GM21515 (cell line): ENCODE data around the gene ARHGEF28.

Source experiments
- ATAC-seq: cut with Tn5 transposase; IDR thresholded peaks from one replicate; pipeline ENCODE4 v1.9.1; 2021; ENCODE audit not compliant: unreplicated experiment

ARHGEF28 gene

DNA sequence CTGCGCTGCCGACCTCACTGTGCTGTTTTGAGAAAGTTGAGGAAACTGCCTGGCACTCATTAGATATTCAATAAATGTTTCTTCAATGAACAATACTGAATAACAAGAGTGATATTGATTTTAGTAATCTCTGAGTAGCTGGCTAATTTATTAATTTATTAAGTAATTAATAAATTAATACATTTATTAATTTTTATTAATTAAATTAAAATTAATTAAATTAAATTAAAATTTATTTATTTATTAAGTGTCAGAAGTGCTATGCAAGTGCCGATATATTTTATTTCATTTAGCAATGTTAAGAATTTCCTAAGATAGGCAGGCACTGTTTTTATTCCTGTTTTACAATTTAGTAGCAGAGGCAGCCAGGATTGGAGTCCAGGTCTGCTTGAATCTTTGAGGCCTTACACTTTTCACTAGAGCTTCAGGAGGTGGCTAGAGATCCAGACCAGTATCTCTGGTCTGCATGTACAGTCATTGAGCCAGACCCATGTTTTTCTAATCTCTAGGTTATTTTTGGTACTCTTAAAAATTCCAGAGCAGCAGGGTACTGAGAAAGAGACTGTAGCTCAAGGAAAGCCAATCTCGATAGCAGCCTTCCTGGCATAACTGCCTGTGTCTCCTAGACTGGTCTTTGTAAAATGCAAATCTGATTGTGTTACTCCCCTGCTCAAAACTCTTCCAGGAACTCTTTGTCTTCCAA is 109.2 kb downstream of the ARHGEF28 start:
- ATAC-seq = no peak

DNA sequence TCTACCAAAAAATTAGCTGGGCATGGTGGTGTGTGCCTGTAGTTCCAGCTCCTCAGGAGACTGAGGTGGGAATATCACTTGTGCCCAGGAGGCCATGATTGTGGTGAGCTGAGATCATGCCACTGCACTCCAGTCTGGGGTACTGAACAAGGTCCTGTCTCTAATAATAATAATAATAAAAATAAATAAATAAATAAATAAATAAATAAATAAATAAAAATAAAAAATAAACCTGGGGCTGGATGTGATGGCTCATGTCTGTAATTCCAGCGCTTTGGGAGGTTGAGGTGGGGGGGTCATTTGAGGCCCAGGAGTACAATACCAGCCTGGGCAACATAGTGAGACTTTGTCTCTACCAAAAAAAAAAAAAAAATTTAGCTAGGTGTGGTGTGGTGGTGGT is 113.7 kb downstream of the ARHGEF28 start:
- ATAC-seq = no peak

DNA sequence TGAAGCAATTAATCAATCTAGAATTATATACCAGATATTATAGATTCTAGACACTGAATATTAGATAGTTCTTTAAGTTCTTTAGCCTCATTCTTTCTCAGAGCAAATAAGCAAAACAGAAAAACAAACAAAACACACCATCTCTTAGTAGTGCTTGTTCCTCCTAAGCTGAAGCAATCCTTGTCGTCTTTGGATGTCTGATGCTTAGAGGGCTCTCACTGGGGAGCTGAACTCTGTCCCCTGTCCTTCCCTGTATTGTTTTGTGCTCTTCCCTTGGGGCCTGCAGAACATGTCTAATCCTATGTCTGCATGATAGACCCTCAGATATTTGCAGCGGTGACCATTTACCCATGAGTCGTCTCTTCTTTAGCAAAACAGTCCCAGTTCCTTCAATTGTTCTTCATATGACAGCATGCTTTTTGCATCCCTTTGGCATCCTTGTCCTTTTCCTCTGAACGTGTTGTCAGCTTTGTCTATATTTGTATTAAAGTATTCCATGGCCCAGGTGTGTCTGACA is 114.3 kb downstream of the ARHGEF28 start:
- ATAC-seq = no peak

DNA sequence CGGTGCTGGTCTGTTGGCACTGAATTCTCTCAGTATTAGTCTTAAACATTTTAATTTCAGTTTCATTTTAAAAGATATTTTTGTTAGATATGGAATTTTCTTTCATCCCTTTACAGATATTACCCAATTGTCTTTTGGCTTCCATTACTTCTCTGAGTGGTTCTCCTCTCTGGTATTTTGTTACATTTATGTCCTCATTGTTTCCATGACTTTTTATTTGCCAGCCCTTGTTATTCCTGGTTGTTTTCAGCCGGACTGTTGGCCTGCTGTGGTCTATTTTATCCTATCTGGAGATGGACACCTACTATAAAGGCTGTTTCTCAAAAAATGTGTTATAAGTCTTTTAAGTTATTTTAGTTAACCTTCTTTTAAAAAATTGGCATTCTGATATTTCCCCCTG is 117.2 kb downstream of the ARHGEF28 start:
- no peak for ATAC-seq

DNA sequence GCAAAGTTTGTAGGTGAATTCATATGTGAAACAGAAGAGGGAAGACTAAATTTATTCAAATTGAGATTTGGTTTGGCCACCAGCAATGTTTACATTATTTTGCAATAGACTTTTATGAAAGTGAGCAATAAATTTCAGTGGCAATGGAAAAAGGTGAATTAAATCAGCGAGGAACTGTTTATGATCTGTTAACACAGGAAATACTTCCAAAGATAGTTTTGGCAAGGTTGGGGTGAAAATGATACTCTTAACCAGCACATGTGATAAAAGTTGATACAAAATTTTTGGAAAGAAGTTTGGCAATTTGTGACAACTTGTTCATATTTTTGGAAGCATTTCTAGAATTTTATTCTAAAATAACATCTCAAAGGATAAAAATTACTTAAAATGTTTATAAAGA is 119.8 kb downstream of the ARHGEF28 start:
- no peak for ATAC-seq

DNA sequence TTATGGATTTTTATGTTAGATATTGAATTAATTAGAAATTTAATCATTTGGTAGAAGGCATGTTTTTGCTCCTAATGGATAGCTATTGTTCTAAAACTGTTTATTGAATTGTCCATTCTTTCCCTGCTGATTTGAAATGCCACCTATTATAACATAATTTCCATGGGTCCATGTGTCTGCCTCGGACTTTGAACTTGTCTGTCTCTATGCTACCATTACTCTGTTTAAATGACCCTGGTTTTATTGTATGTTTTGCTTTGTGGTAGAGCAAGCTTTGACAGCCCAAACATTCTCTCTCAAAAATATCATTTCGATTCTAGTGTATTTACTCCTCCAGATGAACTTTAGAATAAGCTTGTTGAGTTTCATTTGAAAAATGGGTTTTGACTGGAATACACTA is 120.6 kb downstream of the ARHGEF28 start:
- ATAC-seq = no peak

DNA sequence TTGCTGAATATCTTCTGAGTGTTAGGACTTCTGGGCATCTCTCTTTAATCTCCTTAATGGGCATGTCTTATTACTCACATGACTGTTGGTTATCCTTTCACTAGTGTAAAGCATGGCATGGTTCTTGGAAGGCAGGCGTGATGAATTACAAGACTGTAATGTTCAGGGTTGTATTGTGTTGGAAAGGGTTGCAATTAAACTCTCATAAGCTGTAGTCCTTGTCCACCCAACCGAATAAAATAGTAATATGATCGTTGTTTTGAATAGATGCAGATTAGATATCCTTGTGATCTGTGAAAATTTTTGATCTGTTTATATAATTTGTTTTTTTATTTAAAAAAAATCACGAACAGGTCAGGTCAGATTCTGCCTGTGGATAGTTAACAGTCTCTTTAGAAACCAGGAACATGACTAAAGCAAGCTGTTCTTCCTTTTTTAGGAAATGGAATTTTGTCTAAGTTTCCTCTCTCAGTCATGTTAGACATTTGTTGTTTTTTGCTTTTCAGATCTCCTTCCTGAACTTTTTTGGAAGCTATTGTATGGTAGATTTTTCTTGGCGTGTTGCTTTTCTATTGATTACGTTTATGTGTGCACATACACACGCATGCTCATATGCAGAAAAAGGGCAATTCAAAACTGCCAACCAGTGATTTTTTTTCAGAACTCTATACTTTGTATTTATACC is 121.8 kb downstream of the ARHGEF28 start:
- no peak for ATAC-seq

- no peak for ATAC-seq
Observed at GRCh38 chr5:73748510-73749400, 122.8 kb downstream of the ARHGEF28 start.

- ATAC-seq = no peak
Observed at GRCh38 chr5:73749485-73750270, 123.7 kb downstream of the ARHGEF28 start.

DNA sequence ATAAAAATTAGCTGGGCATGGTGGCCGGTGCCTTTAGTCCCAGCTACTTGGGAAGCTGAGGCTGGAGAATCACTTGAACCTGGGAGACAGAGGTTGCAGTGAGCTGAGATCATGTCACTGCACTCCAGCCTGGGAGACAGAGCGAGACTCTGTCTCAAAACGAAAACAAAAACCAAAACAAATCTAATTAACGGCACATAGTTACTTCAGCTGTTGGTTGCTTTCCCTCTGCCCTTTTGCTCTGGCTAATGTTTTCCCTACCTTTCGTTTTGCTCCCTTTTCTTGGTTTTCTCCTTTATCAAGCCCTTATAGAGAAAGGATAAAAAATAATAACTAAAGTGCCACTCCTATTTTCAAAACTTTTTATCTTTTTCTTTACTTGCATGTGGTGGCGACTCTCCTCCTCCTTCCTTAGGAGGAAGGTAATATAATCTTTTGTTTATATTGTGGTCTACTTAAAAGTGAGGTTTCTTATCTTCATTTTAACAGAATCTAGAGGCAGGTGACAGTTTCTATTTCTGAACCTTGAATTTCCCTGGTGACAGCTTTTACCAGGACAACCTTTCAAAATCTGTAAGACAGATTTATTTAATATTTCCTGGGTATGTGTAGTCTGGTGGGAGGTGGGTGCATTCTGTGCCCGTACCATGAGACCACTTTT is 125.4 kb downstream of the ARHGEF28 start:
- no peak for ATAC-seq

GRCh38 chr5:73754254-73754653 is 128.3 kb downstream of the ARHGEF28 start:
- ATAC-seq = no peak

DNA sequence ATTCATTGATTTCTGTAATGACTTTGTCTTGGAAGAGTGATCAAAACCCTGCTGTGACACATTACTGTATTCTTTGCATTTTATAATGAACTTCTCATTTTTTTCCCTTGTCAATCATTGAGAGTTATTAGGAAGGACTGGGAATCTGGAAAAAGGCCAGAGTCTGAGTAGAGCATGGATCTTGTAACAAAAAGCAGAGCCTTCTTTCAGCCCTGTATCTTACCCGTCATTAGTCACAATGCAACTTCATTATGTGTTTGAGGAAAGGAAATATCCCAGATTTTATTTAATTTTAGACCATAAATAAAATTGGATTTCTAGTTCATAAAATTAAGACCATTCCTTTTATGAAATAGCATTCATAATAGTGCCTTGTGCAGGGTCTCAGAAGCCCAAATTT is 131.4 kb downstream of the ARHGEF28 start:
- ATAC-seq = no peak

- no peak for ATAC-seq
Observed at GRCh38 chr5:73759771-73760170, 133.8 kb downstream of the ARHGEF28 start.

GRCh38 chr5:73763300-73764032 is 137.5 kb downstream of the ARHGEF28 start:
- no peak for ATAC-seq

- no peak for ATAC-seq
Observed at GRCh38 chr5:73764586-73764985, 138.6 kb downstream of the ARHGEF28 start.

DNA sequence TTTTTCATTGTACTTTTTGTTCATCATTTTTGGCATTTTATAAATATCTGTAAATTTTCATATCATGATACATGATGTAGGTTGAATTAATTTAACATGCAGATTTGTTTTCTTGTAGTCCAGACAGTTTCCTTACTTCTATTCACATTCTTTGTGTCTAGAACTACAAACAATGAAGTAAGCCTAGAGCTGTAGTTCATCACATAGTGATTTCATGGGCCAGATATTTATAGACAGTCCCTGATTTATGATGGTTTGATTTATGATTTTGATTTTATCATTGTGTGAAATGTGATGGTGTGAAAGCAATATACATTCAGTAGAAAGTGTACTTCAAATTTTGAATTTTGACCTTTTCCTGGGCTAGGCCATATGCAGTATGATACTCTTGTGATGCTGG is 139.0 kb downstream of the ARHGEF28 start:
- ATAC-seq = no peak

- no peak for ATAC-seq
Observed at GRCh38 chr5:73766902-73767301, 140.9 kb downstream of the ARHGEF28 start.

- ATAC-seq = no peak
Observed at GRCh38 chr5:73770172-73771025, 144.4 kb downstream of the ARHGEF28 start.

DNA sequence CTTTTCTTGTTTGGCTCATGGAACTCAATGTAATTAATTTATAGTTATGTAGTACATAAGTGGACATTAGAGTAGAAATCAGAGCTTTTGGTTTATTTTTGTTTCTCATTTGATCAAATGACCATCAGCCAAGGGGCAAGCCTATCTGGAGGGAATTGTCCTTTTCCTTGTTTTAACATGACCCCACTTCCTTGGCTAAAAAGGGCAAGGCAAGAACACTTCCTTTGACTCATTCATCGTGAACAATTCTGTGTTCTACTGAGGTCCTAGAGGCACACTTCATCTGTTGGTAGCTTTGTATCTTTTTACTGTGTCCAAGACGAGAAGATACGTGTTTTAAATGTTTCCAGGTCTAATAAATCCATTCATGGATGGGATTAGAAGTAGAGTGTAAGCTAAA is 148.9 kb downstream of the ARHGEF28 start:
- ATAC-seq = no peak
